OCI-LY7 (cell line): Measurements from ENCODE around the gene COL3A1. TPM values are rescaled to one million over a fixed set of nuclear protein-coding genes. Genes with fewer than 3 reads are reported as not detected.

Experiments
- BruUV-seq: library from RNA; stranded (reverse); fragments of 400-500 nt; replicated peaks from 2 replicates; lab custom pipeline; 2021; lab: Mats Ljungman, UMichigan
- CTCF ChIA-PET: fragments of 300-600 bp; sonication (Branson Sonifier 250); formaldehyde crosslinking; loops from one replicate; lab custom pipeline; 2022; ENCODE audit warnings: antibody characterized with exemption; ENCODE audit not compliant: unreplicated experiment; lab: Charles Lee
- POLR2A ChIA-PET: fragments of 300-600 bp; sonication (Branson Sonifier 250); formaldehyde crosslinking; loops from one replicate; lab custom pipeline; 2022; ENCODE audit warnings: antibody characterized with exemption; lab: Charles Lee
- DNase-seq: peaks from one replicate; pipeline ENCODE4 v3.0.0-alpha.2; 2015; ENCODE audit warnings: low spot score
- H2AFZ ChIP-seq: fragments of 200-600 bp; sonication (generic), shearing (Covaris generic); 2 replicates; pipeline ENCODE4 v1.6.1; 2014; ENCODE audit warnings: mild to moderate bottlenecking, antibody characterized with exemption, low read length, moderate library complexity
- H3K27ac ChIP-seq: fragments of 200-600 bp; sonication (generic); 2 replicates; pipeline ENCODE4 v1.5.1; 2014; ENCODE audit warnings: mixed run types, low read depth, mild to moderate bottlenecking, moderate library complexity, low read length, inconsistent platforms; ENCODE audit not compliant: poor library complexity, severe bottlenecking
- H3K36me3 ChIP-seq: fragments of 200-600 bp; sonication (generic); 2 replicates; pipeline ENCODE4 v1.6.1; 2014; ENCODE audit warnings: mild to moderate bottlenecking, antibody characterized with exemption, low read length, moderate library complexity, mixed read lengths; ENCODE audit not compliant: insufficient read depth
- H3K4me1 ChIP-seq: fragments of 200-600 bp; sonication (generic); 2 replicates; pipeline ENCODE4 v1.5.1; 2014; ENCODE audit warnings: mild to moderate bottlenecking, low read length; ENCODE audit not compliant: insufficient read depth, poor library complexity, severe bottlenecking
- H3K4me2 ChIP-seq: fragments of 200-600 bp; sonication (generic); 2 replicates; pipeline ENCODE4 v1.6.1; 2014; ENCODE audit warnings: mild to moderate bottlenecking, low read length
- H3K4me3 ChIP-seq: fragments of 200-600 bp; sonication (generic); 2 replicates; pipeline ENCODE4 v1.5.1; 2014; ENCODE audit warnings: mild to moderate bottlenecking, low read depth, low read length; ENCODE audit not compliant: poor library complexity, severe bottlenecking
- H3K79me2 ChIP-seq: fragments of 200-600 bp; sonication (generic); 2 replicates; pipeline ENCODE4 v1.6.1; 2016; ENCODE audit warnings: low read depth, mild to moderate bottlenecking, low read length, moderate library complexity, mixed read lengths; ENCODE audit not compliant: insufficient read depth
- H3K9me2 ChIP-seq: fragments of 200-600 bp; sonication (generic); 2 replicates; pipeline ENCODE4 v1.6.1; 2016; ENCODE audit warnings: mild to moderate bottlenecking, low read length, mixed read lengths; ENCODE audit not compliant: insufficient read depth
- H3K9me3 ChIP-seq: fragments of 200-600 bp; sonication (generic); 2 replicates; pipeline ENCODE4 v1.6.1; 2014; ENCODE audit warnings: mild to moderate bottlenecking, mixed run types, low read length, mixed read lengths
- H4K20me1 ChIP-seq: fragments of 200-600 bp; sonication (generic); 2 replicates; pipeline ENCODE4 v1.6.1; 2014; ENCODE audit warnings: mild to moderate bottlenecking, antibody characterized with exemption, low read length, moderate library complexity, mixed read lengths; ENCODE audit not compliant: insufficient read depth
- CTCF ChIP-seq: fragments of 200-600 bp; sonication (generic); conservative IDR thresholded peaks from 2 replicates; pipeline ENCODE4 v1.5.1; 2014; ENCODE audit warnings: mild to moderate bottlenecking, antibody characterized with exemption, low read length, moderate library complexity, mixed read lengths
- EZH2phosphoT487 ChIP-seq: fragments of 200-600 bp; sonication (generic); IDR thresholded peaks from 2 replicates; pipeline ENCODE4 v1.6.1; 2018; ENCODE audit warnings: low read depth, borderline replicate concordance, mild to moderate bottlenecking, mixed run types, antibody characterized with exemption, low read length, moderate library complexity, mixed read lengths
- intact Hi-C: fragments of 100-400 bp; cut with micrococcal nuclease; formaldehyde crosslinking; loops from one replicate; pipeline ENCODE4 v1.10.0; 2022; ENCODE audit not compliant: unreplicated experiment
- total RNA-seq, 2 experiments: library from RNA; depleted of rRNA in 1 of 2; stranded (reverse); fragments of >200 nt in 1 of 2; shearing (Covaris generic) in 1 of 2; gene quantifications; 2 replicates each; pipeline ENCODE4 v1.2.3, GENCODE V29; 2014 to 2022

Gene COL3A1
- total RNA-seq, 2 experiments from 2014 or later = not detected

GRCh38 chr2:189056200-189057106 lies 82.3 kb downstream of the COL3A1 start:
- no TSS peak for BruUV-seq
- no peak for TF ChIP-seq CTCF
- no peaks in the 10 kb centered on the region for H3K36me3 ChIP-seq
- ChIA-PET CTCF (no interaction called here), POLR2A (interaction anchor here (0.7 kb wide), 1 partner anchor 1653 kb away, joined by 3 read pairs; no protein-coding TSS in a partner anchor)
- H3K4me1 ChIP-seq = no peaks in the 10 kb centered on the region
- no peaks in the 10 kb centered on the region for H4K20me1 ChIP-seq
- H3K4me3 ChIP-seq = no peak overlapping the region
- H2AFZ ChIP-seq = no peak overlapping the region
- H3K79me2 ChIP-seq = no peaks in the 10 kb centered on the region
- H3K27ac ChIP-seq = no peak overlapping the region
- intact Hi-C loops = no loop called here
- no peaks in the 10 kb centered on the region for H3K9me2 ChIP-seq
- H3K4me2 ChIP-seq = no peak overlapping the region
- no peaks in the 10 kb centered on the region for H3K9me3 ChIP-seq
- DNase-seq = no peak

GRCh38 chr2:189057316-189057715 lies 83.1 kb downstream of the COL3A1 start:
- intact Hi-C loops = no loop called here
- no peak overlapping the region for H2AFZ ChIP-seq
- H3K4me3 ChIP-seq = no peak overlapping the region
- TF ChIP-seq CTCF (no peak), EZH2phosphoT487 (no peak)
- H3K27ac ChIP-seq = no peak overlapping the region
- H3K9me3 ChIP-seq = no peaks in the 10 kb centered on the region
- no peak overlapping the region for H3K4me2 ChIP-seq
- no peaks in the 10 kb centered on the region for H3K36me3 ChIP-seq
- H3K4me1 ChIP-seq = no peaks in the 10 kb centered on the region
- no peaks in the 10 kb centered on the region for H4K20me1 ChIP-seq
- CTCF ChIA-PET = no interaction called here
- BruUV-seq = no TSS peak
- H3K9me2 ChIP-seq = no peaks in the 10 kb centered on the region
- POLR2A ChIA-PET = no interaction called here
- DNase-seq = no peak
- H3K79me2 ChIP-seq = no peaks in the 10 kb centered on the region

DNA sequence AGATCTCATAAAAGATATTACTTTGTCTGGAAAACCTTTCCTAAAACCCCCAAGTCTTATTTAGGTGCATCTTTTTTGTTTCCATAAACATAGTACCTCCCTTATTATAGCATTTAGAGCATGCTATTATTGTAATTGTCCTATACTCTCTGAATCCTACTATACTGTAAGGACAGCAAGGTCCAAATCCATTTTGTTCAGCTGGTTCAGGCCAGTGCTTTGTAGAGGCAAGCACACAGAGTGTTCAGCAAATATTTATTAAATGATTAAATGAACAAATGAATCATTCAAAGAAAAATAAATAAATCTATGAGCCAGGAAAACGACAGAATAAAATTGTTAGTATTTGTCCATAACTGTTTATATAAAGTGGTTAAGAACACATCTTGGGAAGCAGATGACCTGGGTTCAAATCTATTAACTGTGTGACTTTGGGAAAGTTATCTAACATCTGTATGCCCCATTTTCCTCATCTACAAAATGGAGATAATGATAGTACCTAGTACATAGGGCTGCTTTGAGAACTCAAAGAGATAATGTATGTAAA lies 86.0 kb downstream of the COL3A1 start:
- no peaks in the 10 kb centered on the region for H3K9me3 ChIP-seq
- no peaks in the 10 kb centered on the region for H4K20me1 ChIP-seq
- BruUV-seq = no TSS peak
- no peak overlapping the region for H3K27ac ChIP-seq
- no peak overlapping the region for H3K4me3 ChIP-seq
- DNase-seq = no peak
- no peaks in the 10 kb centered on the region for H3K4me1 ChIP-seq
- POLR2A ChIA-PET = no interaction called here
- CTCF ChIA-PET = no interaction called here
- intact Hi-C loops = no loop called here
- no peak for TF ChIP-seq CTCF
- no peak for TF ChIP-seq EZH2phosphoT487
- H2AFZ ChIP-seq = no peak overlapping the region
- H3K4me2 ChIP-seq = no peak overlapping the region
- no peaks in the 10 kb centered on the region for H3K9me2 ChIP-seq
- no peaks in the 10 kb centered on the region for H3K79me2 ChIP-seq
- H3K36me3 ChIP-seq = no peaks in the 10 kb centered on the region
